RWPE2 (cell line): ENCODE data around the gene WDR44.

ENCODE experiments used
- ATAC-seq: fragments of 200-7000 bp; cut with Tn5 transposase; 3 replicates; pipeline ENCODE4 v1.9.1; 2021; ENCODE audit warnings: low read depth
- DNase-seq: peaks from one replicate; pipeline ENCODE4 v3.0.0-alpha.2; 2020; ENCODE audit warnings: low spot score
- H3K27ac ChIP-seq: fragments of 450-650 bp; 2 replicates; pipeline ENCODE4 v1.5.1; 2017; ENCODE audit warnings: mild to moderate bottlenecking; ENCODE audit not compliant: poor library complexity, severe bottlenecking
- H3K27me3 ChIP-seq: fragments of 250-450 bp; sonication (Bioruptor Pico); 2 replicates; pipeline ENCODE4 v1.5.1; 2021; ENCODE audit warnings: mild to moderate bottlenecking, moderate library complexity; ENCODE audit not compliant: insufficient read depth, poor library complexity, severe bottlenecking
- H3K36me3 ChIP-seq: fragments of 250-450 bp; sonication (Bioruptor Pico); 2 replicates; pipeline ENCODE4 v1.5.1; 2020; ENCODE audit warnings: low read depth, mild to moderate bottlenecking, moderate library complexity
- H3K4me1 ChIP-seq: fragments of 250-450 bp; sonication (Bioruptor Pico); 2 replicates; pipeline ENCODE4 v1.5.1; 2021; ENCODE audit warnings: mild to moderate bottlenecking, moderate library complexity; ENCODE audit not compliant: insufficient read depth, poor library complexity, severe bottlenecking
- H3K4me3 ChIP-seq: fragments of 250-450 bp; sonication (Bioruptor Pico); 2 replicates; pipeline ENCODE4 v1.5.1; 2021; ENCODE audit warnings: mild to moderate bottlenecking, moderate library complexity; ENCODE audit not compliant: severe bottlenecking
- H3K9me3 ChIP-seq: fragments of 250-450 bp; sonication (Bioruptor Pico); 2 replicates; pipeline ENCODE4 v1.5.1; 2021; ENCODE audit warnings: mild to moderate bottlenecking, moderate library complexity; ENCODE audit not compliant: severe bottlenecking
- CTCF ChIP-seq: fragments of 450-650 bp; IDR thresholded peaks from one replicate; pipeline ENCODE4 v1.5.1; 2017; ENCODE audit warnings: mild to moderate bottlenecking, moderate library complexity; ENCODE audit not compliant: poor library complexity, severe bottlenecking

Gene WDR44

DNA sequence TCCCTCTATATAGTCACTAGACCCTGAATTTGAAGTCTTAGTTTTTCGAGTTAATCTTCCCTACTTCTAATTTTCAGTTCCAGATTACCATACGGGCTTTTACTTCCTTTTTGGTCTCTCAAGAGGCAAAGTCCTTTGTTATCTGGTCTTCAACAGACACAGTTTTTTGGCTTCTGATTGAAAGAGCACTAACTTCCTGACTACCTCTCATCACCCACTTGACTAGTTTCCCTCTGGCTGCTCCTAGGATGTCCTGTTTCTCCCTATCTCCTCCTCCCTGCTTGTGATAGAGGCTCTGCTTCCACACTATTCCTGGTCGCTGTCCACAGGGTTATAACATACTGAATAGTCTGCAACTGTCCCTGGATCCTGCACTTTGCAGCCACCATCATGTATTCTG is 16.7 kb upstream of the WDR44 start:
- no peak for TF ChIP-seq CTCF
- no peak for ATAC-seq
- DNase-seq = no peak

DNA sequence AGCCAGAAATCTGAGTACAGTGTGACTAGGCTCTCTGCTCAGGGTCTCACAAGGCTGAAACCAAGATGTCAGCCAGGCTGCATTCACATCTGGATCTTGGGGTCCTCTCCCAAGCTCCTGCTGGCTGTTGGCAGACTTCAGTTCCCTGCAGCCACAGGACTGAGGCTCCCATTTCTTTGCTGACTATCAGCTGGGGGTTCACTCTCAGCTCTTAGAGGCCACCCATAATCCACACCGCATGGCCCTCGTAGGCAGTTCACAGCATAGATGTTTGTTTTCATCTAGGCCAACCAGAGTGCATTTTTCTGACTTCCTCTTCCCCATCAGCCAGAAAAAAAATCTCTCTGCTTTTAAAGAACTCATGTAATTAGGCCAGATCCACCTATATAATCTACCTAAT is 8.2 kb upstream of the WDR44 start:
- no peak for ATAC-seq
- H3K9me3 ChIP-seq = no peaks in the 10 kb centered on the region
- no peak overlapping the region for H3K27ac ChIP-seq
- no peaks in the 10 kb centered on the region for H3K4me1 ChIP-seq
- H3K36me3 ChIP-seq = no peaks in the 10 kb centered on the region
- no peaks in the 10 kb centered on the region for H3K27me3 ChIP-seq
- no peak for DNase-seq
- no peak for TF ChIP-seq CTCF
- H3K4me3 ChIP-seq = no peak overlapping the region

More for the DNA sequence above, 16.7 kb upstream of the WDR44 start:
- H3K9me3 ChIP-seq = no peaks in the 10 kb centered on the region
- H3K36me3 ChIP-seq = no peaks in the 10 kb centered on the region
- H3K4me1 ChIP-seq = no peaks in the 10 kb centered on the region
- no peaks in the 10 kb centered on the region for H3K27me3 ChIP-seq
- H3K4me3 ChIP-seq = no peak overlapping the region
- no peak overlapping the region for H3K27ac ChIP-seq

- no peaks in the 10 kb centered on the region for H3K4me1 ChIP-seq
- H3K4me3 ChIP-seq = no peak overlapping the region
- H3K27me3 ChIP-seq = no peaks in the 10 kb centered on the region
- H3K9me3 ChIP-seq = no peaks in the 10 kb centered on the region
- ATAC-seq = no peak
- H3K36me3 ChIP-seq = no peaks in the 10 kb centered on the region
- no peak overlapping the region for H3K27ac ChIP-seq
- no peak for DNase-seq
- TF ChIP-seq CTCF = no peak
Observed at GRCh38 chrX:118338930-118339329, 7.0 kb upstream of the WDR44 start.

- Histone ChIP-seq H3K36me3 (no peaks in the 10 kb centered on the region), H3K27me3 (no peaks in the 10 kb centered on the region), H3K9me3 (no peaks in the 10 kb centered on the region), H3K4me3 (peak overlapping the region; percentile 67), H3K4me1 (peaks cover 7% of the 10 kb centered on the region), H3K27ac (peak overlapping the region; percentile 84)
- DNase-seq (no peak), ATAC-seq (peak; percentile 20; the same call in 2 of the 3 replicates)
- TF ChIP-seq CTCF = no peak
Observed at GRCh38 chrX:118345045-118345463, 852 bp upstream of the WDR44 start.

DNA sequence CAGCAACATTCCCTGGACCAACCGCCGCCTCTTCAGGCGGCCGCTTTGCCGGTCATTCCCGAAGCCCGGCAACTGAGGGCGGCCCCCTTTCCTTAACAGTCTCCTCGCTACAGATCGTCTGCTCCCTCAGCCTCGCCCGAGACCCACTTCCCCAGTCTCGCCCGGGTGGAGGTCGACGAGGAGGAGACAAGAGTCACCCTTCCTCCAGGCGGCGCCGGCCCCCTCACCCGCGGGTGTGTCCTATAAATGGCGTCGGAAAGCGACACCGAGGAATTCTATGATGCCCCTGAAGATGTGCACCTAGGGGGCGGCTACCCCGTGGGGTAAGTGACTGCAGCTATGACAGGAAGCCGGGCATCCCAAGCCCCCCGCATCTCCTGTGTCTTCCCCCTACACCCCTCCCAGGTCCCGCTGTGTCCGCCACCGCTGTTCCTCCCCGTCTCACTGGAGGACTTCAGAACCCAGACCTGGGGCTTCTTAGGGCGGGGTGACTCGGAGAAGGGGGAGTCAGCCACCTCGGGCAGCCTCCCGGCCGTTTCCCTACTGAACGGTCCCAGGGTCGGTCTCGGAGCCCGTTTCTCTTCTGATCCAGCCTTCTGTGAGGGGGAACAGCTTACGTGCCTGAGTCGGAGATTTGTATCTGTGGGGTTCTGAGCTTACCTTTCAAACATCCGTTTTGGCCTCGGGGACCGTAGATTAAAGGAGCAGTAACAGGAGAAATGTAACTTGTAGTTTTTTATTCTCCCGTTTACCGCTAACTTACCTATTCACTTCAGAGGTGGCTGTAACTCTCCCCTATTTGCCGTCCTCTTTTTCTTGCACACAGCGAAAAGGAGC is 570 bp downstream of the WDR44 start:
- DNase-seq (peak; percentile 34), ATAC-seq (peak; percentile 11; the same call in 2 of the 3 replicates)
- Histone ChIP-seq H3K36me3 (no peaks in the 10 kb centered on the region), H3K4me1 (peaks cover 16% of the 10 kb centered on the region), H3K9me3 (no peaks in the 10 kb centered on the region), H3K27ac (peak overlapping the region; percentile 84), H3K4me3 (peak overlapping the region; percentile 67), H3K27me3 (no peaks in the 10 kb centered on the region)
- peak; percentile 16 for TF ChIP-seq CTCF
